Measurements from ENCODE around the gene CDHR3.

Gene CDHR3

DNA sequence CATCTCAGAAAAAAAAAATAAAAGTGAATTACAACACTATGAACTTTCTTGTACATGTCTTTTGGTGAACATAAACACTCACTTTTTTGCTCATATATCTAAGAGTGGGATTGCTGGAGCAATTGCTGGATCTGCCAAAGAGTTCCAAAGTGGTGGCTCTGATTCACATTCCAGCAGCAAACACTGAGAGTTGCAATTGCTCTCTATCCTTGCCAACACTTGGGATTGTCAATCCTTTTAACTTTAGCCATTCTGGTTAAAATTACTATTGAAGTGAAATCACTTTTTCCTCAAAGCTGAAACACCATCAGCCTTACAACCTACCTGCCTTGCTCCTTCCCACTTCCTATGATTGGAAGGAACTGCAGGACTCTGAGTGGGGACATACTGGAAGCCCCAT lies 70.7 kb downstream of the CDHR3 start:
- no peaks in the 10 kb centered on the region for H4K20me1 ChIP-seq (ENCODE audit: insufficient read depth, low read length, poor library complexity, severe bottlenecking)
- H3K9me2 ChIP-seq (replicated peaks; ENCODE audit: low read depth, low read length): no peaks in the 10 kb centered on the region
- no peaks in the 10 kb centered on the region for H3F3A ChIP-seq (ENCODE audit: low read depth)
- no peak overlapping the region for H3K4me3 ChIP-seq (ENCODE audit: low read length, poor library complexity, severe bottlenecking)
- TF ChIP-seq, protein P1, sequence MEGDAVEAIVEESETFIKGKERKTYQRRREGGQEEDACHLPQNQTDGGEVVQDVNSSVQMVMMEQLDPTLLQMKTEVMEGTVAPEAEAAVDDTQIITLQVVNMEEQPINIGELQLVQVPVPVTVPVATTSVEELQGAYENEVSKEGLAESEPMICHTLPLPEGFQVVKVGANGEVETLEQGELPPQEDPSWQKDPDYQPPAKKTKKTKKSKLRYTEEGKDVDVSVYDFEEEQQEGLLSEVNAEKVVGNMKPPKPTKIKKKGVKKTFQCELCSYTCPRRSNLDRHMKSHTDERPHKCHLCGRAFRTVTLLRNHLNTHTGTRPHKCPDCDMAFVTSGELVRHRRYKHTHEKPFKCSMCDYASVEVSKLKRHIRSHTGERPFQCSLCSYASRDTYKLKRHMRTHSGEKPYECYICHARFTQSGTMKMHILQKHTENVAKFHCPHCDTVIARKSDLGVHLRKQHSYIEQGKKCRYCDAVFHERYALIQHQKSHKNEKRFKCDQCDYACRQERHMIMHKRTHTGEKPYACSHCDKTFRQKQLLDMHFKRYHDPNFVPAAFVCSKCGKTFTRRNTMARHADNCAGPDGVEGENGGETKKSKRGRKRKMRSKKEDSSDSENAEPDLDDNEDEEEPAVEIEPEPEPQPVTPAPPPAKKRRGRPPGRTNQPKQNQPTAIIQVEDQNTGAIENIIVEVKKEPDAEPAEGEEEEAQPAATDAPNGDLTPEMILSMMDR (conservative IDR thresholded peaks at IDR 0.05; ENCODE audit: low read length): no peak
- TF ChIP-seq EZH2phosphoT487 (IDR thresholded peaks at IDR 0.05; ENCODE audit: borderline replicate concordance): no peak
- H3K27me3 ChIP-seq (ENCODE audit: insufficient read depth, low read length, poor library complexity, severe bottlenecking): peaks cover 88% of the 10 kb centered on the region
- H3K4me1 ChIP-seq (ENCODE audit: insufficient read depth, low read length, poor library complexity, severe bottlenecking): no peaks in the 10 kb centered on the region
- no peak overlapping the region for H3K9ac ChIP-seq (ENCODE audit: low read depth, low read length, poor library complexity, severe bottlenecking)
- no peak overlapping the region for H2AFZ ChIP-seq (ENCODE audit: low read length)
- no peaks in the 10 kb centered on the region for H3K9me3 ChIP-seq (ENCODE audit: insufficient read depth, low read depth, low read length)
- no peaks in the 10 kb centered on the region for H3K36me3 ChIP-seq (ENCODE audit: insufficient read depth, low read length)
- no peak overlapping the region for H3K4me2 ChIP-seq (ENCODE audit: low read depth, low read length, poor library complexity, severe bottlenecking)
- H3K79me2 ChIP-seq (ENCODE audit: insufficient read depth, low read length): no peaks in the 10 kb centered on the region

DNA sequence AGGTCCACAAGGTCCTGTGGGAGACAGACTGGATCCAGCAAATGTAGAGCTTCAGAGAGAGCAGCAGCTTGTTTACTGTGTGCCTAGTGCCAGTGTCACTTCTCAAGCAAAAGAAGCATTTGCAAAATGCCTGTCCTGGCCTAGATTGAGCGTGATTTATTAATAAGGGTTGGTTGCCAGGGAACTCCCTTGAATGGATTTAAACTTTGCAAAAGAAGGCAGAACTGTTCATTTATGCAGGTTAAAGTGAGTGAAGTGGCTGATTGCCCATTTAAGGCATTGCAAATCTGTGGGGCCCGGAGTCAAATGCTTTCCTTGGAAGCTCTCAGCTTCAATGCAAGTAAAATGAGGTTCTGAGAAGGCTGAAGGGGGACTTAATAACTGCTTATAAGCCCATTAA lies 71.3 kb downstream of the CDHR3 start:
- Histone ChIP-seq H3K27me3 (ENCODE audit: insufficient read depth, low read length, poor library complexity, severe bottlenecking) (peaks cover 86% of the 10 kb centered on the region), H3K9ac (ENCODE audit: low read depth, low read length, poor library complexity, severe bottlenecking) (no peak overlapping the region), H3K4me3 (ENCODE audit: low read length, poor library complexity, severe bottlenecking) (no peak overlapping the region), H4K20me1 (ENCODE audit: insufficient read depth, low read length, poor library complexity, severe bottlenecking) (no peaks in the 10 kb centered on the region), H3K4me2 (ENCODE audit: low read depth, low read length, poor library complexity, severe bottlenecking) (no peak overlapping the region), H2AFZ (ENCODE audit: low read length) (no peak overlapping the region), H3F3A (ENCODE audit: low read depth) (no peaks in the 10 kb centered on the region), H3K79me2 (ENCODE audit: insufficient read depth, low read length) (no peaks in the 10 kb centered on the region), H3K36me3 (ENCODE audit: insufficient read depth, low read length) (no peaks in the 10 kb centered on the region), H3K4me1 (ENCODE audit: insufficient read depth, low read length, poor library complexity, severe bottlenecking) (no peaks in the 10 kb centered on the region), H3K9me3 (ENCODE audit: insufficient read depth, low read depth, low read length) (no peaks in the 10 kb centered on the region), H3K9me2 (replicated peaks; ENCODE audit: low read depth, low read length) (no peaks in the 10 kb centered on the region)
- TF ChIP-seq, protein P1 (conservative IDR thresholded peaks at IDR 0.05; ENCODE audit: low read length): no peak
- TF ChIP-seq EZH2phosphoT487 (IDR thresholded peaks at IDR 0.05; ENCODE audit: borderline replicate concordance): no peak

DNA sequence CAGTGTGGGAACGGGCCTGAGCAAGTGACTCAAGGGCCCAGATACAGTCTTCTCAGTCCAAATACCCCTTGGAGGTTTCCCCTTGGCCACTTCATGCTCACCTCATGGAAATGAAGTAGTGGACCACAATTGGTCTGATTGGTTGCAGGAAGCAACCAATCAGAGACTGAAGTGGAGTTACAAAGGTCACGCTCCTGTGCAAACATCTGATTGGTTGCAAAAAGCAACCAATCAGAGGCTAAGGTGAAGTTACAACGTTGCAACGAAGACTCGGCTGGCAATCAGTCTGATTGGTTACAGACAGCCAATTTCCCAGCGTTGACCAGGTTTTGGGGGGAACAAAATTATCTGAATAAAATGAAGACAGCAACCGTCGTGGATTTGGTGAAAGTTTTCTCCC lies 72.5 kb downstream of the CDHR3 start:
- Histone ChIP-seq H2AFZ (ENCODE audit: low read length) (no peak overlapping the region), H3K36me3 (ENCODE audit: insufficient read depth, low read length) (no peaks in the 10 kb centered on the region), H3K4me3 (ENCODE audit: low read length, poor library complexity, severe bottlenecking) (no peak overlapping the region), H3K9me2 (replicated peaks; ENCODE audit: low read depth, low read length) (no peaks in the 10 kb centered on the region), H3K27me3 (ENCODE audit: insufficient read depth, low read length, poor library complexity, severe bottlenecking) (peaks cover 80% of the 10 kb centered on the region), H3K4me2 (ENCODE audit: low read depth, low read length, poor library complexity, severe bottlenecking) (no peak overlapping the region), H3K9me3 (ENCODE audit: insufficient read depth, low read depth, low read length) (no peaks in the 10 kb centered on the region), H4K20me1 (ENCODE audit: insufficient read depth, low read length, poor library complexity, severe bottlenecking) (no peaks in the 10 kb centered on the region), H3F3A (ENCODE audit: low read depth) (no peaks in the 10 kb centered on the region), H3K4me1 (ENCODE audit: insufficient read depth, low read length, poor library complexity, severe bottlenecking) (no peaks in the 10 kb centered on the region), H3K9ac (ENCODE audit: low read depth, low read length, poor library complexity, severe bottlenecking) (no peak overlapping the region), H3K79me2 (ENCODE audit: insufficient read depth, low read length) (no peaks in the 10 kb centered on the region)
- no peak for TF ChIP-seq EZH2phosphoT487 (IDR thresholded peaks at IDR 0.05; ENCODE audit: borderline replicate concordance)
- TF ChIP-seq, protein P1 (conservative IDR thresholded peaks at IDR 0.05; ENCODE audit: low read length): no peak

Measured in Loucy (cell line).